AG04450 (cell line): Measurements from ENCODE around the gene TSHR. TPM values are rescaled to one million over a fixed set of nuclear protein-coding genes. Genes with fewer than 3 reads are reported as not detected.

ENCODE experiments used
- CTCF ChIA-PET: fragments of 300-600, 350-600 bp; formaldehyde crosslinking; extraction: SDS; loops from one replicate; lab custom pipeline; 2022; ENCODE audit warnings: antibody characterized with exemption, inconsistent platforms; lab: Charles Lee
- POLR2A ChIA-PET: fragments of 350-600 bp; formaldehyde crosslinking; extraction: SDS; loops from one replicate; lab custom pipeline; 2021; ENCODE audit warnings: antibody characterized with exemption, inconsistent platforms; lab: Yijun Ruan, JAX
- DNase-seq: peaks from one replicate; pipeline ENCODE4 v3.0.0-alpha.2; 2011; ENCODE audit warnings: low read depth, low spot score
- H3K27ac ChIP-seq: one replicate; pipeline ENCODE4 v1.5.1; 2012; ENCODE audit warnings: low read depth, low read length, control low read depth
- H3K27me3 ChIP-seq: one replicate; pipeline ENCODE4 v1.6.0; 2012; ENCODE audit warnings: low read length; ENCODE audit not compliant: control insufficient read depth, insufficient read depth
- H3K4me3 ChIP-seq: 2 replicates; pipeline ENCODE4 v1.5.1; 2011; ENCODE audit warnings: mild to moderate bottlenecking, low read depth, low read length, control low read depth
- H3K9me3 ChIP-seq: 2 replicates; pipeline ENCODE4 v1.5.1; 2012; ENCODE audit warnings: low read length; ENCODE audit not compliant: control insufficient read depth, insufficient read depth
- CTCF ChIP-seq: IDR thresholded peaks from 2 replicates; pipeline ENCODE4 v1.5.1; 2011; ENCODE audit warnings: low read depth, low read length, control low read depth, inconsistent platforms
- polyA plus RNA-seq: library from polyadenylated mRNA; depleted of rRNA; stranded (reverse); fragments of >200 nt; gene quantifications from 2 replicates; pipeline ENCODE4 v1.2.3, GENCODE V29; 2011; rRNA removed

TSHR gene
- polyA plus RNA-seq, 1 experiment: not detected

GRCh38 chr14:81179631-81180030 is 224.2 kb downstream of the TSHR start:
- POLR2A ChIA-PET: interaction anchor here (0.6 kb wide), 1 partner anchor 17 kb away, joined by 4 read pairs; no protein-coding TSS in a partner anchor
- no peak for DNase-seq
- CTCF ChIA-PET: interaction anchor here (0.7 to 9.0 kb wide), 5 partner anchors 9 to 285 kb away, joined by 3 to 103 read pairs (median 4); no protein-coding TSS in a partner anchor
- H3K27ac ChIP-seq: no peak overlapping the region
- no peaks in the 10 kb centered on the region for H3K9me3 ChIP-seq
- H3K27me3 ChIP-seq: no peaks in the 10 kb centered on the region
- H3K4me3 ChIP-seq: no peak overlapping the region
- no peak for TF ChIP-seq CTCF

GRCh38 chr14:81187832-81188522 is 232.6 kb downstream of the TSHR start:
- Histone ChIP-seq H3K4me3 (no peak overlapping the region), H3K27ac (no peak overlapping the region), H3K27me3 (no peaks in the 10 kb centered on the region), H3K9me3 (no peaks in the 10 kb centered on the region)
- no peak for TF ChIP-seq CTCF
- CTCF ChIA-PET: interaction anchor here (2.1 kb wide), 1 partner anchor 17 kb away, joined by 12 read pairs; no protein-coding TSS in a partner anchor
- no peak for DNase-seq
- POLR2A ChIA-PET: interaction anchor here (1.1 kb wide), 1 partner anchor 31 kb away, joined by 3 read pairs; no protein-coding TSS in a partner anchor

GRCh38 chr14:81192594-81192993 is 237.2 kb downstream of the TSHR start:
- CTCF ChIA-PET: interaction anchor here (1.0 kb wide), 1 partner anchor 21 kb away, joined by 3 read pairs; no protein-coding TSS in a partner anchor

GRCh38 chr14:81193924-81194633 is 238.7 kb downstream of the TSHR start:
- CTCF ChIA-PET: interaction anchor here (0.6 to 1.2 kb wide), 3 partner anchors 23 to 115 kb away, joined by 3 to 4 read pairs (median 3); no protein-coding TSS in a partner anchor
- TF ChIP-seq CTCF: no peak
- Histone ChIP-seq H3K27ac (no peak overlapping the region), H3K9me3 (no peaks in the 10 kb centered on the region), H3K4me3 (no peak overlapping the region), H3K27me3 (no peaks in the 10 kb centered on the region)
- no peak for DNase-seq
- POLR2A ChIA-PET: no interaction called here

More at GRCh38 chr14:81192594-81192993, 237.2 kb downstream of the TSHR start:
- H3K27me3 ChIP-seq: no peaks in the 10 kb centered on the region
- POLR2A ChIA-PET: no interaction called here
- H3K9me3 ChIP-seq: no peaks in the 10 kb centered on the region
- TF ChIP-seq CTCF: no peak
- DNase-seq: no peak
- H3K4me3 ChIP-seq: no peak overlapping the region
- no peak overlapping the region for H3K27ac ChIP-seq

Other genes with a start within 250 kb of the TSHR start
- gene CEP128, start 13.9 kb upstream of the TSHR start, polyA plus RNA-seq: 1.0 and 1.8 TPM in 2 replicates